NCI-H510A treated with DMSO at 0.1 percent for 48 hours (cell line): ENCODE results near the gene KCNN3.

ENCODE experiments used
- DNase-seq: peaks from one replicate; lab custom pipeline; 2025; lab: John Stamatoyannopoulos, UW

Gene KCNN3

DNA sequence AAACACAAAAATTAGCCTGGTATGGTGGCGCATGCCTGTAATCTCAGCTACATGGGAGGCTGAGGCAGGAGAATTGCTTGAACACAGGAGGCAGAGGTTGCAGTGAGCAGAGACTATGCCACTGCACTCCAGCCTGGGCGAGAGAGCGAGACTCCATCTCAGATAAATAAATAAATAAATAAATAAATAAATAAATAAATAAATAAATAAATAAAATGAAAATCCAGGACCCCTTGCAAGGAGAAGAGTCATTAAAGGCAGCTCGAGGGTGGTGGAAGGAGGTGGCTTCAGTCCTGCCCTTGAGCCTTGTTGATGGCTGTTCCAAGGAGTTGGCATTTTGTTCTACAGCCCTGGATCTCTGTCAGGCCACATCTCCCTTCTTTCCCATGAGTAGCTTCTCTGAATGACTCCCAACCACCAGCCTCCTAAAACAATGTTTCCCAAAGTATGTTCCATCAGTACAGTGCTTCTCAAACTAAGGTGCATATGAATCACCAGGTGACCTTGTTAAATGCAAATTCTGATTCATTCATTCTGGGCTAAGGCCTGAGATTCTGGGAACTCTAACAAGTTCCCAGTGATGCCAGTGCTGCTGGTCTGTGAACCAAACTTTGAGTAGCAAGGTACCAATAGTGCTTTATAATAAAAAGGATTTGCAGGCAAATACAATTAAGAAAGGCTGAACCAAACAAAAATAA lies 99.0 kb downstream of the KCNN3 start:
- no peak for DNase-seq

GRCh38 chr1:154769193-154769895 lies 100.7 kb downstream of the KCNN3 start:
- no peak for DNase-seq

DNA sequence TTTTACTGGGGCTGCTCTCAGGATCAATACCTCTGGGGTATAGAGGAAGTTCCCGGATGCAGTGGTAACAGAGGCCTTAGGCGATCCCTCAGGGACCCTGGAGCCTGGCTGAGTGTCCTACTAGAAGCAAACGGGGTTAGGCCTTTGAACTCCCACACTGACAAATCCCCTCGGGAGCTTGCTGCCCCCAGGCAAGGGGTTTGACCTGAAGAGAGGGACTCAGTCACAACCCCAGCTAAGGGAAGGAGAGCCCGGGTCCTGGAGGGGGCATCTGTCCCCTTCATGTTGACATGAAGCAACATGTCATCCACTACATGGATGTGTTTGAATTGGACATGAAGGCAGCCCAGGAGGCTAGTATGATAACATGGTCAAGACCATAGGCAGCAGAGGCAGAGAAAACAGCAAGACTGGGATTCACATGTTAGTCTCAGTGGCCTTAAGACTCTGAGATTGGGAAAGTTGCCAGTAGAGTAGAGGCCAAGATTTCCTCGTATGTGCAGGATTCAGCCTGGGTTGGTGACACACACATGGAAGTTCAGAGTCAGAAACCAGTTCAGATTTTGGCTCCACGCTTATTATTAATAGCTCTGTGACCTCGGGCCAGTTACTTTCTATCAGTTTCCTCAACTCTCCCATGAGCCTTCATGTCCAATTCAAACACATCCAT lies 101.5 kb downstream of the KCNN3 start:
- no peak for DNase-seq

GRCh38 chr1:154767315-154768240 lies 102.5 kb downstream of the KCNN3 start:
- DNase-seq, result no peak

DNA sequence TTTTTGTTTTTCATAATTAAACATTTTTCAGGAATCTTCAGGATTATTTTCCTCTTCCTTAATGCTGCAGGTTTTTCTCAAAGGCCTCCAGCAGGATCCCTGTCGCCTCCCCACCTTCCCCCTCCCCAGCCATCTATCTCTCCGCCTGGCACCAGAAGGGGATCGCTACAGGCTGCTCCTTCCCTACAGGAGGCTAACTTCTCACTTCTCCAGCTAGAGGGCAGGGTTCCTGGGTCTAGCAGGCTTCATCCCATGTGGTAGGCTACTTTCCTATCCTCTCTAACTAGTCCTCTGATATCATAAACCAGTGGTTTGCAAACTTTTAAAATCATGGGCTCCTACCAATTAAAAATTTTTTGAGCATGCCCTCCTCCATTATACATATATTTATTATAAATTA lies 104.1 kb downstream of the KCNN3 start:
- DNase-seq, result peak; percentile 29

DNA sequence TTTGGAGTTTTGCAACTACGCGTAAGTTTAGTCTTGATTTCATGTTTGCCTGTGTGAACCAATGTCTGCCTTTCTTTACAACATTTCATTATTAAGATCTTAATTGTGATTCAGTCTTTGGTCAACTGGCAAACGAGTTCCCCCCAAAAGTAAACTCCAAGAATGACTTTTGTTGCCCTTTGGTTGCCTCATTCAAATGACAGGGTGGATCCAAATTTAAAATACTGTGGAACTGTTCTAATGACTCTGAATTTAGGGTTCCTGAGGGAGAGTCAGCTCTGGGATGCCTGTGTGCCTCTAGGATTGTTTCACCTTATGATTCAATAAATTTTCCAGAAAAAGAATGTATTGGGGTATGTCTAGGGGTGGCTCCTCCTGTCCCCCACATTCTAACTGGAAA lies 105.3 kb downstream of the KCNN3 start:
- no peak for DNase-seq

- no peak for DNase-seq
Observed at GRCh38 chr1:154764181-154764580, 105.9 kb downstream of the KCNN3 start.

DNA sequence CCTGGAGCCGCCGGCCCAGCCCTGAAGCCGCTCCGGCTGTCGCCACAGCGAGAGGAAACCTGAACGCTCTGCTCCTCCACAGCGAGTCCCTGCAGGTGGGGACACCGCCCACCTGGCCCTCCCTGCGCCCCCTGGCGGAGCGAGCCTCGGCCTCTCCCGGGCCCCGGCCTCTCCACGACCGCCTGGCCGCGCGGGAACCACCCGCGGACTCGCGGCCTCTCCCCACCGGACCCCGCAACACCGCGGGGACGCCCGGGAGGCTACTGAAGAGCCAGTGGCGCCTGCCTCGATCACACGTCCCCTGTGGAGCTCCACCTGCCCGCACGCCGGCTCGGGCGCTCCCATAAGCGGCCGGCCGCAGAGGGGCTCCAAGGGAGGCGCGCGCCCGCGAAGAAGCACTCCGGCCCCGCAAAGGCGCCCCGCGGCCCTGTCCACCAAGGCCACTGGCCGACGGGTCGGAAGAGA lies 109.6 kb downstream of the KCNN3 start:
- DNase-seq, result peak; percentile 63

DNA sequence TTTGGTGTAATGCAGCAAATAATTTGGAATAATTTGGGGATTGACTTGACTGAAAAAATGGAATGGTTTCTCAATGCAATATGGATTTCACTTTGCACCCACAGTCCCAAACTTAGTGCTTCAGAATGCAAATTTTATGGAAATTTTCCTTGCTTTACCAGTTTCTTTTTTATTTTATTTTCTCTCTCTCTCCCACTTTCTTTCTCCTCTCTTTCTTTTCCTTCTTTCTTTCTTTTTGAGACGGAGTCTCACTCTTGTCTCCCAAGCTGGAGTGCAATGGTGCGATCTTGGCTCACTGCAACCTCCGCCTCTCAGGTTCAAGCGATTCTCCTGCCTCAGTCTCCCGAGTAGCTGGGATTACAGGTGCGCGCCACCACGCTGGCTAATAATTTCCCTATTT lies 110.3 kb downstream of the KCNN3 start:
- no peak for DNase-seq

DNA sequence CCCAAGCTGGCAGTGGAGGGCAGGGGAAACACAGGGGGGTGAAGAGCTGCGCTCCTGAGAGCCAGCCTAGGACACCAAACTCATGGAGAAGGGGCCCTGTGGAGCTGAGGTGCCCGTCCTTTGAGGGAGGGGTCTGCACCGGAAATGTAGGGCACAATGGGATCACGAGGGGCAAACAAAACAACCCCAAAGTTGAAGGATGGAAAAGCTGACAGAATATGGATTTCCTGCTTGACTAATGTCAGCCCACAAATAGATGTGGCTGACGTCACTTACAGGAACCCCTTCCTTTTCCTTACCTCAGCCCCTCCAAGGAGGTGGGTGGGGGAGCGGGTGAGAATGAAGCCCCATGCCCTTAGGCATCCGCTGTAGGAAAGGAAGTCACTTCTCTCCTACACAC lies 110.9 kb downstream of the KCNN3 start:
- no peak for DNase-seq

DNA sequence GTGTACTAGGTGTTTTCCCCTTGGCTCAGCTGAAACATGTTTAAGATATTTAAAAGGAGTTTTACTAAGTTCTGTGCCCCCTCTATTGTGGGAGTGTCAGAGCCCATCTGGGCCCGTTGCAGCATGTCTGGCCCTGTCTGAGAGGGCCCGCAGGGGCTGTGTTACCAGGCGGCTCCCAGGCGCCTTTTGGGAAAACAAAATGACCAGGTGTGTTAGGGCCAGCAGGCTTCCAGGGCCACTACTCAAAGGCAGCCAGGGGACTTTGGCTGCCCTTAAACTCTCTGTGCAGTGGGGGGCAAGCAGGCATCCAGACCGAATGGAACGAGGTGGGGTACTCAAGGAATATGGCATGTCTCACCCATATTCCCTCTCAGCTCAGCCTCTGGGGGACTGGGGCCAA lies 111.7 kb downstream of the KCNN3 start:
- DNase-seq, result no peak

GRCh38 chr1:154756793-154757548 lies 113.1 kb downstream of the KCNN3 start:
- DNase-seq, result no peak

GRCh38 chr1:154755858-154756730 lies 114.0 kb downstream of the KCNN3 start:
- no peak for DNase-seq

DNA sequence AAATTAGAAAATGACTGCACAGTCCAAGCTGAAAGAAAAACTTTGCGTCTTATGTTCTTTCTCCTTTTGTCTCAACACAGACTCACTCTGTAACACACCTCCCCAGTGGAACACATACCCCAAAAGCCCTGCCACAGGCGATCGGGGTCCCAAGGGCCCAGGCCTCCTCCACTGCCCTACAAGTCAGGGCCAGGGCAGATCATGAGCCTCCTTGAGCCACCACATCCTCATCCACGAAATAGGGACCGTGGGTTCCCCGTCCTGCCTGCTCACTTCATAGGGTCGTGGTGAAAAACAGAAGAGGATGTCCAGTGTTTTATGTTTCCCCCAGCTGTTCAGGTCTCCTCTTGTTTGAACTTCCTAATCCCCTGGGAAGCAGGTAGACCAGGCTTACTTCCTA lies 116.7 kb downstream of the KCNN3 start:
- DNase-seq, result no peak

GRCh38 chr1:154752273-154753030 lies 117.6 kb downstream of the KCNN3 start:
- no peak for DNase-seq

DNA sequence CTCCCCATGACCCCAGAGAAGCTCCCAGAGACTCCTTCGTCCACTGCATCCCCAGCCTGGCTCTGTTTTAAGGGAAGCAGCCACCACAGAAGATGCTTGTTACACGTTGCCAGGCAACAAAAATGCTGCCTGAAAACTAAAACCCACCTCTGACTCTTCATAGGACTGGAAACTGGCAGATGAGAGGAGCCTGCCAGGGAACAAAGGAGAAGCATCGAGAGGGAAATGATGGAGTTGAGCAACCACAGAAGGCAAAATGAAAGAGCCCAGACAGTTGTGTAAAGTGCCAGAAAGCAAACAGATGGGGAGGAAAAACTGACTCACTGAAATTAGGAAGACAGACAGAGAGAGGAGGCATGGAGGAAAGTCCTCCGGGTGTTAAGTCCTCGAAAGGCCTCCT lies 118.4 kb downstream of the KCNN3 start:
- peak; percentile 92 for DNase-seq

DNA sequence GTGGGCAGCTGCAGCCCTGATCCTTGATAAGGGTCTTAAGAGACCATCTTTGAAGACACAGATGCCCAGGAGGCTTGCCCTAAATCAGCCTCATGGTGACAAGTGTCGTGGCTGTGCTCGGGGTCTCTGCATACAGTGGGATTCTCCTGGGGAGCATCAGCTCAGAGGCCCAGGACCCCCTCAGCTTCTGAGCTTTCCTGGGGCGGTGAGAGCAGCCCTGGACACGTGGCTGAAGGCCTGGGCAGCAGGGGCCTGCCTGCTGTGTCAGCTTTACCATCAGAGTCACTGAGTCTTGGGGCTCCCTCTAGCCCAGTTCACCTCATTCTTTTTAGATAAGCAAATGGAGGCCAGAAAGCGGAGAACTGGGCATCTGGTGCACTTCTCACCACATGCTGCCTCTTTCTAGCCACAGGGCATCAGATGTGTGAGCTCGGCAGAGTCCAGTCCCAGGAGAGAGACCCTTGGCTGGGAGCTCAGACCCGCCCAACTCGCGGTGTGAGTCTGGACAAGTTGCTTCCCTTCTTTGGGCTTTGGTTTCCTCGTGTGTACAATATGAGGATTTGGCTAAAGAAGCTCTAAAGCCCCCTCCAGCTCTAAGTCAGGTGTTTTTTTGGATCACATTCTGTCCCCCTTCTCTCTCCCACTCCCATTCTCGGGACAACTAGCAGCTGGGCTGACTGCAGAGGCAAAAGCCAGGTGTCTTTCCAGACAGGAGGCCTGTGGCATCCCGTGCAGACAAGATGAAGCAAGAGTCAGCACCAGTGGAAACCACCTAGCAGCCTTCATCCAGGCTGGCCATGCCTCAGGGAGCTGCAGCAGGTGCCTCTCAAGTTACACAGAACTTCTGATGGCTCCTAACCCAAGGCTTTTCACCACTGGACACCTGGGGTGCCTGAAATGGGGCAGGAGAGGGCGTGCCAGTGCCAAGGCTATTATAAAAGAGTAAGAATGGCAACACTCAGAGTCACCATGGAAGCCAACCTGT lies 119.1 kb downstream of the KCNN3 start:
- no peak for DNase-seq

DNA sequence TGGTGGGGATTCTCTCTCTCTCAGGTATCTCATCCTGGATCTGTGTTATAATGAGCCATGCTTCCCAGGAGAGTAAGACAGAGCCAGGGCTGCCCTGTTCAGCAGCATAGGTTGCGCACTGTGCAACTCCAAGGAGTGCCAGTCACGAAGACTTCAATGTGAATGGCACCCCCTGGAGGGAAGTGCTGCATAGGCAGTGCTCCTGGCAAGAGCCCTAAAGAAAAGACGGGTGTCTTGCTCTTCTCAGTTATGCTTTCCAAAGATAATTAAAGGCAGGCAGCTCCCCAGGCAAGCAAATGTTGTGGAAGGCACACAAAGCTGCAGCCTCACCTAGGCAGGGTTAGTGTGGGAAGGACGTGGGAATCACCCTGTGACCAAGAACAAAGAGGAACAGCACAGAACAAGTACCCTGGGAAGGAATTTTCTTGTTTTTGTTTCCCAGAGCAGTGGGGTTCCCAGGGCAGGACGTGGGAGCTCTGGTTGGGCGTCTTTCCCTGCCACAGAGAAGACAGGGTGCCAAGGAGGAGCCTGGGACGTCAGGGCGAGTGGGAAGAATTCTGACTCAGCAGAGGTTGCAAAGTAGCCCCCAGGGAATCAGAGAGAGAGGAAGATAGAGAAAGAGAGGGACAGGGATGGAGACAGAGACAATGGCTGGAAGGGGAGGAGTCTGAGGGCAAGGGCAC lies 120.9 kb downstream of the KCNN3 start:
- DNase-seq, result no peak
